Measurements from ENCODE around the gene ARHGEF4.
"Not testable (repeated sequence)": the region's sequence is repeated elsewhere in the genome, so short reads cannot be mapped to it uniquely, and the experiment has no call there.

ARHGEF4 gene

DNA sequence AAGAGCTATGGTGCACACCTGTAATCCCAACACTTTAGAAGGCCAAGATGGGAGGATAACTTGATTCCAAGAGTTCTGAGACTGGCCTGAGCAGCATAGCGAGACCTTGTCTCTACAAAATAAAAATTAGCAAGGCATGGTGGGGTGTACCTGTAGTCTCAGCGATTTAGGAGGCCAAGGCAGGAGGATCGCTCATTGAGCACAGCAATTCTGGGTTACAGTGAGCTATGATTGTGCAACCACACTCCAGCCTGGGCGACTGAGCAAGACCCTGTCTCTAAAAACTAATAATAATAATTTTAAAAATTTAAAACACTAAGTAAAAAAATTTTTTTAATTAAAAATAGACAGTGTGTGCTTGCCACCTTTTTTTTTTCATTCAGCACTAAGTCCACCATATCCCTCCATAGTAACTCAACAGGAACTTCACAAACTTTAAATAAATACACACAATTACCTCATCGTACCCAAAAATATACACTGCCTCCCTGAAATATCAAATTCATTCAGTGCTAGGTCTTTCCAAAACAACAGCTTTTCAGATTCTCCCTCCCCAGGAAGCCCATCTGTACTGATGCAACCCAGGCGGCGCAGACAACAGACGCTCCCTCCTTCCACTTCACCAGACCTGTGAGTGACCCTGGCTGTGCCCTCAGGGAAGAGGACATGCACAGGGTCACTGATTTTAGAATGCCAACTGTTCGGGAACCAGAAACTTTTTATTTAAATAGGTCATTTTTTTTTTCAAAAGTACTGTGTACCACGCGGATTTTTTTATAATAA, 227.0 kb downstream of the ARHGEF4 start:
- no peak overlapping the region for H3K4me3 ChIP-seq (replicated peaks; ENCODE audit: low read depth, low read length)
- DNase-seq (ENCODE audit: low read depth): no peak
- TF ChIP-seq, protein P1, sequence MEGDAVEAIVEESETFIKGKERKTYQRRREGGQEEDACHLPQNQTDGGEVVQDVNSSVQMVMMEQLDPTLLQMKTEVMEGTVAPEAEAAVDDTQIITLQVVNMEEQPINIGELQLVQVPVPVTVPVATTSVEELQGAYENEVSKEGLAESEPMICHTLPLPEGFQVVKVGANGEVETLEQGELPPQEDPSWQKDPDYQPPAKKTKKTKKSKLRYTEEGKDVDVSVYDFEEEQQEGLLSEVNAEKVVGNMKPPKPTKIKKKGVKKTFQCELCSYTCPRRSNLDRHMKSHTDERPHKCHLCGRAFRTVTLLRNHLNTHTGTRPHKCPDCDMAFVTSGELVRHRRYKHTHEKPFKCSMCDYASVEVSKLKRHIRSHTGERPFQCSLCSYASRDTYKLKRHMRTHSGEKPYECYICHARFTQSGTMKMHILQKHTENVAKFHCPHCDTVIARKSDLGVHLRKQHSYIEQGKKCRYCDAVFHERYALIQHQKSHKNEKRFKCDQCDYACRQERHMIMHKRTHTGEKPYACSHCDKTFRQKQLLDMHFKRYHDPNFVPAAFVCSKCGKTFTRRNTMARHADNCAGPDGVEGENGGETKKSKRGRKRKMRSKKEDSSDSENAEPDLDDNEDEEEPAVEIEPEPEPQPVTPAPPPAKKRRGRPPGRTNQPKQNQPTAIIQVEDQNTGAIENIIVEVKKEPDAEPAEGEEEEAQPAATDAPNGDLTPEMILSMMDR (IDR thresholded peaks at IDR 0.05; ENCODE audit: low read length, missing control alignments): no peak

DNA sequence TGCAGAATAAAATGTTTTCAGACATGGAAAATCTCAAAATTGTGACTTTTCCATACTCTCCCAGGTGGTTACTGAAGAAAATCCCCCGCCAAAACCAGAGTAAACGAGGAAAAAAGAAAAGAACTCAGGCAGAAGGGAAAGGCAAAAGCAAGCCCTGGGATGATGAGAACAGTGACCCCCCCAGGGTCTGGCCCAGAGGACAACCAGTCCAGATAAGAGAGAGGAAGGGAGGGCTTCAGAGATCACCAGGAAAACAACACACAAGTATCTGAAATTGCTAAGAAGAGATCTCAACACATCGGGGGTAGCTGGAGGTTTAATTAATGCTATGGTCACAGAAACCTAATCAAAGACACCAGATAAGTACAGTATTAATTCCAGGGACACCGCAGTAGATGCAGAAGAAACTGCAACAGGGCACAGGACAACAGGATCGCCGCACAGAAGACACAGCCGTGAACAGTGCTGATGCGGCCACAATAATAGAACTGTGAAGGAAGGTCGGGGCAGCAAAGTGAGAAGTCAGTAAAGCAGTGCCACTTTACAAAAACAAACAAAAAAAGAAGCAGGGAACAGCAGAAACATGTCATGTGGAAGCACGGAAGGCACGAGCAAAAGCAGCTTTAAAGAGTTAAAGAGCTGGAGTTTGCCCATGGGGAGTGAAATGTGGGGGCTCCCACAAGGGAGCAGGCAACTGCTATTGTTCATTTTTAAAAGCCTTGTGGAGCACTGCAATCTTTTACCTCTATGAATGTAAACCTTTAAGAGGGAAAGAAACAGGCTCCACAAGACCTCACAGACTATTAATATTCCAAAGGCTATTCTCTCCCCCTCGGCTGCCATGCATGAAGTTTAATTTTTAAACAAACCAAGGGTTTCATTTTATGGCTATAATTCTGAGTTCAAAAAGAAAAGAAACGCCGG, 228.1 kb downstream of the ARHGEF4 start:
- no peak for DNase-seq (ENCODE audit: low read depth)
- TF ChIP-seq, protein P1 (IDR thresholded peaks at IDR 0.05; ENCODE audit: low read length, missing control alignments): no peak
- H3K4me3 ChIP-seq (replicated peaks; ENCODE audit: low read depth, low read length): no peak overlapping the region

DNA sequence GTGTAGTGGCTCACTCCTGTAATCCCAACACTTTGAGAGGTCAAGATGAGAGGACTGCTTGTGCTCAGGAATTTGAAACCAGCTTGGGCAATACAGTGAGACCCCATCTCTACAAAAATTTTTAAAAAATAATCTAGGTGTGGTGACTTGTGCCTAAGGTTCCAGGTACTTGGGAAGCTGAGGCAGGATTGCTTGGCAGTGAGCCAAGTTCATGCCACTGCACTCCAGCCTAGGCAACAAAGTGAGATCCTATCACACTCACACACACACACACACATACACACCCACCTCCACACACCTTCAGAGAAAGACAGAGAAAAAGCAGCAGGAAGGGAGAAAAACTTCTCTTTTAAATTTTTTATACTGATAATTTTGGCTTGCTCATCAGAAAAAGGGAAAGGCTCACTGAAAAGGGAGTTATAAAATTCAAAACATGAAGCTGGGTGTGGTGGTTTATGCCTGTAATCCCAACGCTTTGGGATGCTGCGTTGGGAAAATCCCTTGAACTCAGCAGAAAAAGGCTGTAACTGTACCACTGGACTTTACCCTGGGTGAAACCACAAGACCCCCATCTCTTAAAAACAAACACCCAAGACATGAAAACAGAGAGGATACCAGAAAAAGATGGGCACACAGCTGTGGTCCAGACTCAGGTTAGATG, 230.9 kb downstream of the ARHGEF4 start:
- no peak for DNase-seq (ENCODE audit: low read depth)

DNA sequence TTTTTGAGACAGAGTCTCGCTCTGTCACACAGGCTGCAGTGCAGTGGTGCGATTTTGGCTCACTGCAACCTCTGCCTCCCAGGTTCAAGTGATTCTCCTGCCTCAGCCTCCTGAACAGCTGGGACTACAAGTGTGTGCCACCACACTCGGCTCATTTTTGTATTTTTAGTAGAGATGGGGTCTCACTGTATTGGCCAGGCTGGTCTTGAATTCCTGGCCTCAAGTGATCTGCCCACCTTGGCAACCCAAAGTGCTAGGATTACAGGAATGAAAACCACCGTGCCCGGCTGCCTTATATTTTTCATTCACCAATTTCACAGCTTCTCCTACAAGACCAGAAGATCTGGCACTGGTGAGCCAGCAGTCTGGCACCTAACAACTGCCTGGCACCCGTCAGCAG, 231.5 kb downstream of the ARHGEF4 start:
- DNase-seq (ENCODE audit: low read depth); H3K4me3 ChIP-seq (replicated peaks; ENCODE audit: low read depth, low read length): not testable (repeated sequence)

More for the DNA sequence above, 230.9 kb downstream of the ARHGEF4 start:
- TF ChIP-seq, protein P1 (IDR thresholded peaks at IDR 0.05; ENCODE audit: low read length, missing control alignments): no peak
- H3K4me3 ChIP-seq (replicated peaks; ENCODE audit: low read depth, low read length): no peak overlapping the region

DNA sequence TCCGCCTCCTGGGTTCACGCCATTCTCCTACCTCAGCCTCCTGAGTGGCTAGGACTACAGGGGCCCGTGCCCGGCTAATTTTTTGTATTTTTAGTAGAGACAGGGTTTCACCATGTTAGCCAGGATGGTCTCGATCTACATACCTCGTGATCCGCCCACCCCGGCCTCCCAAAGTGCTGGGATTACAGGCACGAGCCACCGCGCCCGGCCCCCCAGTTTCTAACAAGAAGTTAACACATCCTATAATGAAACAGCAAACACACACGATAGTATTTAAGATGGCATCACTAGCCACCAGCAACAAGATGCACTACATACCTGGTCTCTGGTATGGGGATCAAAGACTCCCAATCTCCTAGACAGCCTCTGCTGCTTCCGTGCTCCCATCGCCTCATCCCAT, 238.9 kb downstream of the ARHGEF4 start:
- H3K4me3 ChIP-seq (replicated peaks; ENCODE audit: low read depth, low read length); DNase-seq (ENCODE audit: low read depth): not testable (repeated sequence)

DNA sequence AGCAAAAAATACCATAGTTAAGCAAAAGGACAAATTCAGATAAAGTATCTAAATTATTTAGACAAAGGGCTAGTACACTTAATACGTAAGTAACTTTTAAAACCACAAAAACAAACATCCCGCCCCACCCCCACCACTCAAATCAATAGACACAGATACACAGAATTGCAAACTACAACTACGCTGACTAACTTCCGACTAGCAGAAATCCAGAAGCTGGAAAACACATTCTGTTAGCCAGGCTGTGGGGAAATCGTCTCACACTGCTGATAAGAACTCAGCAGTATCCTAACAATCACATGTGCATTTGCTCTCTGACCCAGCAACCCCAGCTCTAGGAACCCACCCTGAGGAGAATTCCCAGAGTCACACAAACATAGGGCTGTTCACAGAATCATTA, 240.0 kb downstream of the ARHGEF4 start:
- peak; percentile 71 for DNase-seq (ENCODE audit: low read depth)
- H3K4me3 ChIP-seq (replicated peaks; ENCODE audit: low read depth, low read length): no peak overlapping the region
- TF ChIP-seq, protein P1 (IDR thresholded peaks at IDR 0.05; ENCODE audit: low read length, missing control alignments): no peak

DNA sequence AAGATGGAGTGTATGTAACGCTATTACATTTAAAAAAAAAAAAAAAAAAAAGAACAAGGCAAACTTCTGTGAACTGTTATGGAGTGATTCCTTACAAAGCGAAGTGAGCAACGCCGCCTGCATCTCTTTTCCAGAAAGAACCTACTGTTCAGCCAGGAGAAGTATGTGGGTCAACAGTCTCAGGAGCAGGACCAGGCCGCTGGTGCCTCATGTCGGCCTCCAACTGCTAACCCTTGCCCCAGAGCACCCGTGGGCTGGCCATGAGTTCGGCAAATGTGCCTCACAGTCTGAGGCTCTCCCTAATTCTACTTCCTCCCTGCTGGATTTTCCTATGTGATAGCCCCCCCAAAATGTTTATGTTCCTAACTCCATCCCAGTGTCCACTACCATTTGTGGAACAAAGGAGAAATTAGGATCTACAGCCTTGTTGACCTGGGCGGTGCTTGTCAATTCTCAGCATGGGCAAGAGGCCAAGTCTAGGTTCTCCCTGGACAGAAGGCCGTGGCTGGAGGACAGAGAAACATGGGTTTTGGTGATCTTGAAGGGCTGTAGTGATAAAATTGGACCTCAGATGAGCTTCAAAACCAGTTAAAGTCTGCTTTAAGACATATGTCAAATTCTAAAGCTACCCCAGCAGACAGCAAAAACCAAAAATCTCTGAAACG, 240.6 kb downstream of the ARHGEF4 start:
- no peak overlapping the region for H3K4me3 ChIP-seq (replicated peaks; ENCODE audit: low read depth, low read length)
- no peak for DNase-seq (ENCODE audit: low read depth)
- TF ChIP-seq, protein P1 (IDR thresholded peaks at IDR 0.05; ENCODE audit: low read length, missing control alignments): no peak

All from fibroblast of pulmonary artery (primary cell).